Endodermal cell (in vitro differentiated cells): ENCODE data around the gene NME2. TPM values are rescaled to one million over a fixed set of nuclear protein-coding genes. Genes with fewer than 3 reads are reported as not detected.

ENCODE experiments used
- DNase-seq: peaks from one replicate; pipeline ENCODE4 v3.0.0-alpha.2; 2017
- H3K27ac ChIP-seq: 2 replicates; pipeline ENCODE4 v1.5.1; 2013; ENCODE audit warnings: mild to moderate bottlenecking, low read depth, low read length, moderate library complexity
- H3K27me3 ChIP-seq: 2 replicates; pipeline ENCODE4 v1.6.1; 2013; ENCODE audit warnings: mild to moderate bottlenecking, low read length, moderate library complexity; ENCODE audit not compliant: insufficient read depth, control insufficient read depth, poor library complexity, severe bottlenecking
- H3K36me3 ChIP-seq: 2 replicates; pipeline ENCODE4 v1.7.0; 2013; ENCODE audit warnings: mild to moderate bottlenecking, low read length, moderate library complexity; ENCODE audit not compliant: control insufficient read depth, insufficient read depth
- H3K4me1 ChIP-seq: one replicate; pipeline ENCODE4 v1.7.0; 2013; ENCODE audit warnings: low read length; ENCODE audit not compliant: control insufficient read depth, insufficient read depth
- H3K4me3 ChIP-seq: 2 replicates; pipeline ENCODE4 v1.5.1; 2013; ENCODE audit warnings: mild to moderate bottlenecking, low read length, moderate library complexity
- H3K9ac ChIP-seq: 2 replicates; pipeline ENCODE4 v1.6.1; 2013; ENCODE audit warnings: mild to moderate bottlenecking, low read length, moderate library complexity; ENCODE audit not compliant: poor library complexity, severe bottlenecking; ENCODE audit errors: extremely low read depth
- H3K9me3 ChIP-seq: 2 replicates; pipeline ENCODE4 v1.6.1; 2013; ENCODE audit warnings: mild to moderate bottlenecking, low read length, moderate library complexity; ENCODE audit not compliant: control insufficient read depth
- H3K27ac Mint-ChIP-seq: 2 replicates; pipeline ENCODE4 v1.8.0; 2020; ENCODE audit warnings: mixed read lengths
- H3K27me3 Mint-ChIP-seq: 2 replicates; pipeline ENCODE4 v1.8.0; 2021; ENCODE audit warnings: mild to moderate bottlenecking, mixed read lengths; ENCODE audit not compliant: insufficient read depth
- H3K36me3 Mint-ChIP-seq: 2 replicates; pipeline ENCODE4 v1.8.0; 2020; ENCODE audit warnings: low read depth, mixed read lengths
- H3K4me1 Mint-ChIP-seq: 2 replicates; pipeline ENCODE4 v1.8.0; 2020; ENCODE audit warnings: mixed read lengths
- H3K4me3 Mint-ChIP-seq: 2 replicates; pipeline ENCODE4 v1.8.0; 2020; ENCODE audit warnings: mild to moderate bottlenecking, moderate library complexity, mixed read lengths
- H3K9me3 Mint-ChIP-seq: 2 replicates; pipeline ENCODE4 v1.8.0; 2020; ENCODE audit warnings: mild to moderate bottlenecking, mixed read lengths
- WGBS, 2 experiments: methylation state at CpG; one replicate each; pipeline versions ENCODE4 v1.1.5 to v1.1.7; 2013; ENCODE audit warnings: missing lambda C conversion rate in 2 of 2, mixed read lengths in 1 of 2; ENCODE audit not compliant: insufficient coverage in 1 of 2, insufficient read length in 1 of 2; 5-methylcytosine and 5-hydroxymethylcytosine counted together
- total RNA-seq, 2 donors: library from RNA; stranded (reverse); fragmentation: NEBNext Ultra II Directional in 1 of 2; extraction: Animal tissue kit (Norgen Biotek cat#: 25700) in 1 of 2; gene quantifications; 2 replicates in 1 of 2; 3 replicates in 1 of 2; pipeline ENCODE4 v1.2.1, GENCODE V29; 2021
- TF ChIP-seq, protein P1 (sequence below): fragments of 200-600 bp; sonication (generic); conservative IDR thresholded peaks from 2 replicates; pipeline ENCODE4 v1.5.0; 2021; ENCODE audit warnings: antibody characterized with exemption, mild to moderate bottlenecking

The NME2 gene
- total RNA-seq, 2 donors from 2014 or later, result 560 to 707 TPM

DNA sequence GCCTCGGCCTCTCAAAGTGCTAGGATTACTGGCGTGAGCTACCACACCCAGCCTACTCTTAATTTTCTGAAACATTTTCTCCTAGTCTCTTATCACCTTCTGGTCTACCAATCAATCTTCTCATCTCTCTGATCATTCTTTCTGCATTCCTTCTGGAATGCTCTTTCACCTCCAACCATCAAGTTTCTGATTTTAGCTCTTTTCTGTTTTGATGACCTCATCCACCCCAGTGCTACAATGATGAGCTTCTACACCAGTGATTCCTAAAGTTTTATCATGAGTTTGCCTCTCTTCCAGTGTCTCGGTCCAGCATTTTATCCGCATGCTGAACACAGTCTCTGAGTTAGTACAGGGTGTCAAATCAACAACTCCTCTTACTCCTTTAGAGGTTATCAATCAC, 31.5 kb downstream of the NME2 start:
- Mint-ChIP-seq H3K9me3 (no peaks in the 10 kb centered on the region), H3K4me3 (no peak overlapping the region), H3K27ac (no peak overlapping the region), H3K27me3 (no peaks in the 10 kb centered on the region), H3K4me1 (no peaks in the 10 kb centered on the region), H3K36me3 (peaks cover 58% of the 10 kb centered on the region)
- H3K27me3 ChIP-seq, result no peaks in the 10 kb centered on the region
- TF ChIP-seq, protein P1, sequence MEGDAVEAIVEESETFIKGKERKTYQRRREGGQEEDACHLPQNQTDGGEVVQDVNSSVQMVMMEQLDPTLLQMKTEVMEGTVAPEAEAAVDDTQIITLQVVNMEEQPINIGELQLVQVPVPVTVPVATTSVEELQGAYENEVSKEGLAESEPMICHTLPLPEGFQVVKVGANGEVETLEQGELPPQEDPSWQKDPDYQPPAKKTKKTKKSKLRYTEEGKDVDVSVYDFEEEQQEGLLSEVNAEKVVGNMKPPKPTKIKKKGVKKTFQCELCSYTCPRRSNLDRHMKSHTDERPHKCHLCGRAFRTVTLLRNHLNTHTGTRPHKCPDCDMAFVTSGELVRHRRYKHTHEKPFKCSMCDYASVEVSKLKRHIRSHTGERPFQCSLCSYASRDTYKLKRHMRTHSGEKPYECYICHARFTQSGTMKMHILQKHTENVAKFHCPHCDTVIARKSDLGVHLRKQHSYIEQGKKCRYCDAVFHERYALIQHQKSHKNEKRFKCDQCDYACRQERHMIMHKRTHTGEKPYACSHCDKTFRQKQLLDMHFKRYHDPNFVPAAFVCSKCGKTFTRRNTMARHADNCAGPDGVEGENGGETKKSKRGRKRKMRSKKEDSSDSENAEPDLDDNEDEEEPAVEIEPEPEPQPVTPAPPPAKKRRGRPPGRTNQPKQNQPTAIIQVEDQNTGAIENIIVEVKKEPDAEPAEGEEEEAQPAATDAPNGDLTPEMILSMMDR, result no peak
- no peak overlapping the region for H3K4me3 ChIP-seq
- H3K27ac ChIP-seq, result no peak overlapping the region
- H3K9me3 ChIP-seq, result no peaks in the 10 kb centered on the region
- WGBS, 2 experiments, result 94 to 95% methylated on average over 4 of the region's 4 CpGs
- H3K9ac ChIP-seq, result no peak overlapping the region
- DNase-seq, result no peak
- peaks cover 85% of the 10 kb centered on the region for H3K36me3 ChIP-seq
- H3K4me1 ChIP-seq, result no peaks in the 10 kb centered on the region

DNA sequence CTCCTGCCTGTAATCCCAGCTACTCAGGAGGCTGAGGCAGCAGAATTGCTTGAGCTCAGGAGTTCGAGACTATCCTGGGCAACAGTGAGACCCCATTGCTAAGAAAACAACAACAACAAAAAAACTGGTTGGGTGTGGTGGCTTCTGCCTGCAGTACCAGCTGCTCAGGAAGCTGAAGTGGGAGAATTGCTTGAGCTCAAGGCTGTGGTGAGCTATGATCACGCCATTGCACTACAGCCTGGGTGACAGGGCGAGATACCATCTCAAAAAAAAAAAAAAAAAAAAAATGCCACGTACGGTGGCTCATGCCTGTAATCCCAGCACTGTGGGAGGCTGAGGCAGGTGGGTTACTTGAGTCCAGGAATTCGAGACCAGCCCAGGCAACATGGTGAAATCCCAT, 34.1 kb downstream of the NME2 start:
- peaks cover 48% of the 10 kb centered on the region for H3K36me3 Mint-ChIP-seq
- 92 to 100% methylated on average over 2 to 5 of the region's 6 CpGs for WGBS, 2 experiments
- Histone ChIP-seq H3K4me3 (no peak overlapping the region), H3K27ac (no peak overlapping the region), H3K36me3 (peaks cover 79% of the 10 kb centered on the region), H3K9ac (no peak overlapping the region), H3K9me3 (no peaks in the 10 kb centered on the region), H3K27me3 (no peaks in the 10 kb centered on the region), H3K4me1 (no peaks in the 10 kb centered on the region)
- no peaks in the 10 kb centered on the region for H3K27me3 Mint-ChIP-seq
- no peak overlapping the region for H3K4me3 Mint-ChIP-seq
- H3K9me3 Mint-ChIP-seq, result no peaks in the 10 kb centered on the region
- no peak for DNase-seq
- H3K27ac Mint-ChIP-seq, result no peak overlapping the region
- TF ChIP-seq, protein P1, result no peak
- H3K4me1 Mint-ChIP-seq, result no peaks in the 10 kb centered on the region

DNA sequence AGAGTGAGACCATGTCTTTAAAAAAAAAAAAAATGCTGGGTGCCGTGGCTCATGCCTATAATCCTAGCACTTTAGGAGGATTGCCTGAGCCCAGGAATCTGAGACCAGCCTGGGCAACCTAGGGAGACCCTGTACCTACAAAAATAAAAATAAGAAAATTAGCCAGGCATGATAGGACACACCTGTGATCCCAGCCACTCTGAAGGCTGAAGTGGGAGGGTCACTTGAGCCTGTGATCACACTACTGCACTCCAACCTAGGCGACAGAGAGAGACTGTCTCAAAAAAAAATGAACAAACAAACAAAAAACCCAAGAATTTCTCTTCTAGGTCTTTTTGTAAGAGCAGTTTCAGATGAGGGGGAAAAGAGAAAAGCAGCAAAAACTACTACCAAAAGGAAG, 34.6 kb downstream of the NME2 start:
- Mint-ChIP-seq H3K27ac (peak overlapping the region; percentile 41), H3K4me3 (no peak overlapping the region), H3K9me3 (no peaks in the 10 kb centered on the region), H3K4me1 (no peaks in the 10 kb centered on the region), H3K36me3 (peaks cover 45% of the 10 kb centered on the region), H3K27me3 (no peaks in the 10 kb centered on the region)
- Histone ChIP-seq H3K36me3 (peaks cover 79% of the 10 kb centered on the region), H3K27ac (no peak overlapping the region), H3K9me3 (no peaks in the 10 kb centered on the region), H3K4me1 (no peaks in the 10 kb centered on the region), H3K9ac (no peak overlapping the region), H3K27me3 (no peaks in the 10 kb centered on the region), H3K4me3 (no peak overlapping the region)
- DNase-seq, result no peak
- WGBS, 2 experiments, result 100% methylated on average over 1 of the region's 2 CpGs
- TF ChIP-seq, protein P1, result no peak
